HG03175 (cell line): ENCODE results near the gene DGCR6.
"Not testable (repeated sequence)": the region's sequence is repeated elsewhere in the genome, so short reads cannot be mapped to it uniquely, and the experiment has no call there.

ENCODE experiments used
- ATAC-seq: cut with Tn5 transposase; IDR thresholded peaks from one replicate; pipeline ENCODE4 v1.9.1; 2021; ENCODE audit warnings: mild to moderate bottlenecking, moderate library complexity; ENCODE audit not compliant: unreplicated experiment

Gene DGCR6

DNA sequence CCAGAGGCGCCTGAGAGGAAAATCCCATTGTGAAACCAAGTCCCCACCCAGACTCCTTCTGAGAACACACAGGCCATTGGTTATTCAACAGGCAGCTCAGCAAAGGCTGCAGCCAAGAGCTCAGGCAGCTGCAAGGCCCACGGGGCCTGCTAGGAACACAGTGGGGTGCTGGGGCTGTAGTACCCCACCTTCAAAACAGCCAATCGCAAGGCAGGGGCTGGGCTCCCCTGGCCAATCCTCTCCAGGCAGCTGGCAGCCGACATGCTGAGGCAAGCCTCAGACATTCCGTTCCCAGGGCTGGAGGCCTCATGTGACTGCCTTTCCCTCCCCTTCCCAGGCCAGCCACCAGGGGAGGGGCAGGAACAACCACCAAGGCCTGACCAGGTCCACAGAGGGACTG, 23.3 kb downstream of the DGCR6 start:
- no peak for ATAC-seq

DNA sequence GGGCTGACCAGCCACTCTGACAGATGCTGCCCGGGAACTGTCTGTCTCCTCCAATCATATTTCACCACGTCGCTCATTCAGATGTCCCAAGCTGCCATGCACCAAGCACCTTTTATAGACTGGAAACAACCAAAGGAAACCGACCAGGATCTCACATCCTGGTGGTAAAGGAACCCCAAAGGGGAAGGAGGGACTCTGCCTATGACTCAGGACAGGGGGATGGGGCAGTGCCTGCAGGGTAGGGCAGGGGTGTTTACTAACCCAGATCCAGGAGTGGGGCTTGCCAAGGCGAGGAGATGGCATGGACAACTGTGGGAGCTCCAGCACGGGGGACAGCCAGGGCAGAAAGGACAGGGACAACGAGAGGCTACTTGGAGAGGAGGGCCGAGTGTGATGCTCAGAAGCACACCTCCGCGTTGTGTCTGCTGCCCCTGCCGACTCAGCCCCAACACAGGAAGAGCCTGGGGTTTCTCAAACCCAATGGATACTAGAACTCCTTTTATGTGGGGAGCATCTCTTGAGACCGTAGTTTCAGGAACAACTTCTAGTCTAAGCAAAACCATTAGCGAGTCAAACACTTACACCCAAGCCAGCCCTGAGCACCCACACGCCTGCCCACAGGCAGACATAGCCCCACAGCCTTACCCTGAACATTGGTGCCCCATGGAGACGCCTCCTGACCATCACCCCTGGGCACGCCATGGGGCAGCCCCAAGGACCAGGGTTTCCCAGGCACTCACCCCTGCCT, 26.0 kb downstream of the DGCR6 start:
- ATAC-seq: no peak

DNA sequence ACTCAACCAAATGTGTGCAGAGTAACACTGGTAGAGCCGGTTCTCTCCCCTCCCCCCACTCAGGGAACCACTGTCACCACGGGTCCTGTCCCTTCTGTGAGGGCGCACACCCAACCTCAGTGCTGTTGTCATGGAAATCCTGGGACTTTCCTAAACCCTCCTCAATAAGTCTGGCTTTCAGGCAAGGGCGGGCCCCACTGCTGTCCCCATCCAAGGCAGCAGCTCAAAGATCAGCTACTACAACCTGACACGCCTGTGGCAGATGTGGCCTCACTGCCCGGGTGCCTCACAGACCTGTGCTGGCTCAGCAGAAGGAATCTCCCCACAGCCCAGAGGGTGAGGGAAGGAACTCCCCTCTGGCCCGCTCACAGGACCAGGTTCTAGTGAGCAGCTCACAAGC, 27.8 kb downstream of the DGCR6 start:
- no peak for ATAC-seq

DNA sequence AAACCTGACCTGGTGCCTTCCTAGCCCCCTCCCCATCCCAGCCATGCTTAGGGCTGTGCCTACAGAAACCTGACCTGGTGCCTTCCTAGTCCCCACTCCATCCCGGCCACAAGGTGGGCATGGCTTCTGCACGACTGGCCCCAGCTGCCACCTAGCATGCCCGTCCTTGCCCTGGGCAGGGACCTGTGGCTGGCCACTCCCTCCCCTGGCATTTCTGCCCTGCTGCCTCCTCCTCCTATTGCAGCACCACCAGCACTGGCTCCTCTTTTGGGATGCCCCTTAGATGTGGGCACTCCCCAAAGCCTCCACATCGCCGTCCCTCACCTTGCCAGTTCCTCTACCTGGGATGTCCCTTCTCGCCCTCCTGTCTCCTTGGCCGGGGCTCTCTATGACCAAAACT, 28.6 kb downstream of the DGCR6 start:
- not testable (repeated sequence) for ATAC-seq

DNA sequence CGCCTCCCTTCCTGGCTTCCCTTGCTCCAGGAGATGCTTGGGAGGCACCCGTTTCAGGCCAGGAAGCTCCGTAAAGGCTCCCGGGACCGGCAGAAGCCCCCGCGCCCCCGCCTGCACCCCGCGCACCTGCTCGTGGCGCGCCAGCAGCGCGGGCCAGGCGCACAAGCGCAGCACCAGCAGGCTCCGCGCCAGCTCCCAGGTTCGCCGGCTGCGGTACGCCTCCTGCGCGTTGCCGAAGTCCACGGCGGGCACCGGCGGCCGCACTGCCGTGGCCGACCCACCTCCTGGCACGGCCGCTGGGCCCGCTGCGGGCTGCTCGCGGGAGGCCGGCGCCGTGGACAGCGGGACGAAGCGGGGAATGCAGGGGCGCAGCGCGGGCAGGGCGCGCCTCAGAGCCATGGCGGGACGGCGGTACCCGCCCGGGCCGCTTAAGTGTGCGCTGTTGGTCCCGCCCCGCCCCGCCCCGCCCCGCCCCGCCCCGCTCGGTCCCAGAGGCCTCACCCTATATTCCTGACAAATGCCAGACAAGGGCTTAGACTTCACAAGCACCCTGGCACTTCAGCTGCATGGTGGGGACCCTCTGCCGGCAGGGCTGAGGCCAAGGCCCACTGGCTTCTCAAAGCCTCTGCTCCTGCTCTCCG, 29.9 kb downstream of the DGCR6 start, which contains the start of gene PRODH:
PRODH (minus strand) TSS at position 405 of the 641 bp plus-strand sequence; CDS start at position 399, 6 bp downstream.
- no peak for ATAC-seq

DNA sequence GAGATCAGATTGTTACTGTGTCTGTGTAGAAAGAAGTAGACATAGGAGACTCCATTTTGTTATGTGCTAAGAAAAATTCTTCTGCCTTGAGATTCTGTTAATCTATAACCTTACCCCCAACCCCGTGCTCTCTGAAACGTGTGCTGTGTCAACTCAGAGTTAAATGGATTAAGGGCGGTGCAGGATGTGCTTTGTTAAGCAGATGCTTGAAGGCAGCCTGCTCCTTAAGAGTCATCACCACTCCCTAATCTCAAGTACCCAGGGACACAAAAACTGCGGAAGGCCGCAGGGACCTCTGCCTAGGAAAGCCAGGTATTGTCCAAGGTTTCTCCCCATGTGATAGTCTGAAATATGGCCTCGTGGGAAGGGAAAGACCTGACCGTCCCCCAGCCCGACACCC, 32.6 kb downstream of the DGCR6 start:
- ATAC-seq: not testable (repeated sequence)

DNA sequence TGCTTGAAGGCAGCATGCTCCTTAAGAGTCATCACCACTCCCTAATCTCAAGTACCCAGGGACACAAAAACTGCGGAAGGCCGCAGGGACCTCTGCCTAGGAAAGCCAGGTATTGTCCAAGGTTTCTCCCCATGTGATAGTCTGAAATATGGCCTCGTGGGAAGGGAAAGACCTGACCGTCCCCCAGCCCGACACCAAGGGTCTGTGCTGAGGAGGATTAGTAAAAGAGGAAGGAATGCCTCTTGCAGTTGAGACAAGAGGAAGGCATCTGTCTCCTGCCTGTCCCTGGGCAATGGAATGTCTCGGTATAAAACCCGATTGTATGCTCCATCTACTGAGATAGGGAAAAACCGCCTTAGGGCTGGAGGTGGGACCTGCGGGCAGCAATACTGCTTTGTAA, 41.0 kb downstream of the DGCR6 start:
- not testable (repeated sequence) for ATAC-seq

DNA sequence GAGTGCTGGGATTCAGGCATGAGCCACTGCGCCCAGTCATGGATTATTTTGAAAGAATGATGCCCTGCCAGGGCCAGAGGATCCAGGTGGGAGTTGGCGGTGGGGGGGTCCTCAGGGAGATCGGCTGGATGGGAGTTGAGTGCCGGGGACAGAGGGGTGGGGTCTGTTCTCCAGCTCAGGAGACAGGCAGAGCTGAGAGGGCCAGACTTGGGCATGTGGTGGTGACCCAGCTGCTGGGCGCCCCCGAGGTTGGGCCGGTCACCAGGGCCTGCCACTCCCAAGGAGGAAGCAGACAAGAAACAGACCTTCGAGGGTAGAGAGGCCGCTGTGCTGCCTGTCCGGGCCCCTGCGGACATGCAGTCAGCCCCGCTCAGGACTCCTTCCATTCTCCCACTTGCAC, 41.8 kb downstream of the DGCR6 start:
- no peak for ATAC-seq

DNA sequence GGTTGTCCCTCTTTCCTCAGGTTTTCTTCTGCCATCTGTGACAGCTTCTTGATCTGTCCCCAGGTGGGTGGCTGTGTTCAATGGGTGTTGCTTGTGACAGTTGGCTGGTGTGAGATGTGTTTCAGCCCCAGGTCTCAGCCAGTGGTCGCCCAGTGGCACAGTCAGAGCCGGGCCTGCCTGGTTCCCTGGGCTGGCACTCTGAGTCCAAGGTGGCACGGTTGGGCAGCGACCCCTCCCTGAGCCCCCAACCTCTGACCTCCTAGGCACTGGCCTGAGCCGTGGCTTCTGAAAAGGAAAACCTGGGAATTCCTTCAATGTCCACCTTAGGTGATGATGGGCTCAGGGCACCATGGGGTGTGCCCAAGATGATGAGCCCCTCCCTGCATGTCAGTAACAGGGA, 44.0 kb downstream of the DGCR6 start:
- ATAC-seq: no peak

DNA sequence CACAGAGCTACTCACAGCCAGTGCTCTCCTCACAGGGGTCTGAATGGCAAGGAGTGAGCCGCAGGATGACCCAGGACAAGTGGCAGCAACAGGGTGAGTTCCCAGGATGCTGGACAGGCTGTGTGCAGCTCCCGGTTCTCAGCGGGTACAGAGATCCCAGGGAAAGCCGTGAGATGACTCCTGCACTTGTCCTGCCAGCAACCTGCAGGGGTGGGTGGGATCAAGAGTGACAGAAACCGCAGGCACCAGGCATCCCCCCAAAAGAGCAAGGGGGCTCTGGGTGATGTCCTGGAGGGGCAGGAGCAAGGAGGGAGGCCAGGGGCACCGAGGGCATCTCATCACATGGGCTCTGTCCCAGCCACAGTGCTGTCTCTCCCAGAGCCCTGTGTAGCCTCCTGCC, 45.9 kb downstream of the DGCR6 start:
- no peak for ATAC-seq

DNA sequence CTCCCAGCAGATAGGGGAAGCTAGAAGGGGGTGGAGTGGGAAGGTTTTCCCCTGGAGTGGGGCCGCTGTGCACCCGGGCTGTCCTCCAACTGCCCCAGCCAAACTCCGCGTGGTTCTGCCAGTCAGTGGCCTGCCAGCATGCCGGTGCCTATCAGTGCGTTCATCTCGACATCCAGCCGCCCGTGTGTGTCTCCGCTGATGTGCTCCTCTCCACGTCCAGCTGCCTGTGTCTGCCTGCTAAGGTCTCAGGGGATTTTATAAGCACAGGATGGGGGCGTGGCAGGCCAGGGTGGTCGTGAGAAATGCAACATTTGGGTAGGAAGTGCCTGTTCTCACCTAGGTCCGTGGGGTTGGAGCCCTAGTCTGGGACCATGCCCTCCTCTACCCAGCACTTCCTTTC, 47.0 kb downstream of the DGCR6 start:
- not testable (repeated sequence) for ATAC-seq

DNA sequence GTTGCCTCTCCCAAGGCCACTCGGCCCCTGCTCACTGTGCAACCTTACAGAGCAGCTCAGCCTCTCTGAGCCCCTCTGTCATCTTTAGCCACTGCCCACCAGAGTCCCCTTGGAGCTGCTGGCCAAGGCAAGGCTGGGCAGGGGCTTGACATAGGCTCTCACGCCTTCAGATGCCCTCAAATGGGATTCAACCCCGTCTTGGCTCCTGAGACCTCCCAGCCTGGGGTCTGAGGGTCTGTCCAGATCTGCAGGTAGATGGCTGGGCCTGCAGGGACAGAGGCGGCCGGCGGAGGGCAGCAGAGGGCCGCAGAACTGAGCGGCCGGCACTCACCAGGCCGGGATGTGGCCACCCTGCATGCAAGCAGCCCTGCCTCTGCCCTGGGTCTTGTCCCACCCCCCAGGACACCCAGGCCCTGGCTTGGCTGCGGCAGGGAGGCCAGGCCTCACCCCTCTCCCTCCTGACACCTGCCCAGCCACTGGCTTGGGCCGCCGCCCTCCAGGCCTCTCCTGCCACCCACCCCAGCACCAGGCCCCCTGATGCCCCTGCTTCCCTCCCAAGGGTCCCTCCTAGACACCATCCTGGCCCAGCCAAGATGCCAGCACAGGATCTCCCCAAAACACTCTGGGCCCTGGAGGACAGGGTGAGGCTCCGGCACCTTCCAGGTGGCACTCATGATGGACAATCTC, 48.3 kb downstream of the DGCR6 start:
- not testable (repeated sequence) for ATAC-seq

DNA sequence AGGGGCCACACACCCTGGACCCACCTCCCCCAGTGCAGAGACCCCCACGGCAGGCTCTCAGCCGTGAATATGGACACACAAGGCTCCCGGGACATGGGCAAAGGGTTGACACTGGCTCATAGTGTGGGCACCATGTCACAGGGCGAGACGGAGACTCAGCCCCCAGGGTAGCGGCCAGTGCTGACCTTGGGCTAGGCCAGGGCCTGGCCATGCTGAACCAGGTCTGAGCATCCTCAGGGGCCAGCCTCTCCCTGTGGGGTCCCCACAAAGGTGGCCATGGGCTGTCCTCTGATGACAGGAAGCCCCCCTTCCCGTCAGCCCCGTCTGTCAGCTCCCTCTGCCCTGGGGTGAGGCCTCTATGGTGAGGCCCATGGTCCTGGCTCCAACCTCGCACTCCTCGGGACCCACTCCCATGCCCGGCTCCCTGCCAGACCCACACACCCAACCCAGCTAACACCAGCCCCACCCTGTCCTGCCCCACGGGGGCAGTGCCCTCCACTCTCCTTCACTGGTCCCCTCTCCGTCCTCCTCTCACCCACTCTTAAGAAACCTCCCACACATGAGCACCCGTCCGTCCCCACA, 49.0 kb downstream of the DGCR6 start:
- ATAC-seq: no peak

DNA sequence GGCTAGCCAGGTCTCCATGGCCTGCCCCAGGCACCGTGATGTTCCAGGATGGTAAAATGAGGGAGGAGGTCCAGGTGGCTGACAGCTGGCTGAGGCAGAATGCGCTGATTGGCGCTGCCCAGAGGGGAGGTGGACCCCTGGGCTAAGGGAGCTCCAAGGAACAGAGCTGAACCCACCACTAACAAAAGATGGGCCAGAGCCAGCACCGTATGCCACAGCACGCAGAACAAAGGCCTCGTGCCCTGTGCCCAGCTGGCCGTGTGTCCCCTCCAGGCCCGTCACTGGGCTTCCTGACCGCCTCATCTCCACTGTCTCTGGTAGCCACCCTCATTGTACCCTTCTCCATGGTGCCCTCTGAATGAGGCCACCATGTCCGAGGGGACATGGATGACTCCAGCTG, 49.6 kb downstream of the DGCR6 start:
- ATAC-seq: no peak

DNA sequence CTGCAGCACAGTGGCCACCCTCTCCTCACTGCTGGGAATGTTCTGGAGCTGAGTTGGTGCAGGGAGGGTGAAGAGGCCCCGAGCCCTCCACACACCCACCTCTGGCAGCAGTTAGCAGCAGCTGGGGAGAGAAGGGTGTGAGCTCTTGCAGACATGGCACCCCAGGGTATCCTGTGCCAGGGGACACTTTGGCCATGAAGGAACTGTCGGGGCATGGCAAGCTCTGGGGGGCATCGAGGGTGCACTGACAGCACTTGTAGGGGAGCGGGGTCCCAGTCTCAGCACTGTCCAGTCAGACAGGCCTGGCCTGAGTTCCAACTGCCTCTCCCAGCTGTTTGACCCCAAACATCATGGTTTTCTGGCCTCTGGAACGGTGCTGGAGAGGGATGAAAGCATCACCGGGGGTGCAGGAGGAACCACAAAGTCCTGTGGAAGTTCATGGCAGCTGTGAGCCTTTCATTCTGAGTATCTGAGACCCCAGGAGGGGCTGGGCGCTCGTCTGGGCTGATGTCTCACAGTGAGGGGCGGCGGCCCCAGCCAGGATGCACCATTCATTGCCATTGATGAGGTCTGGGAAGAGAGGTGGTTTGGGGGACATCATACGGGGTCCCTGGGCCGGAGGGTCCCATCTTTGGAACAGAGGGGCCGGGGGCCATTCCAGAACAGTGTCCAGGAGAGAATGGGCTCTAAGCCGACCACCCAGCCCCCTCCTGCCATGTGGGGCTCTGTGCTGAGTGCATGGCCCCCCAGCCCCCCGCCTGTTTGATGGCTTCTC, 50.2 kb downstream of the DGCR6 start:
- not testable (repeated sequence) for ATAC-seq

DNA sequence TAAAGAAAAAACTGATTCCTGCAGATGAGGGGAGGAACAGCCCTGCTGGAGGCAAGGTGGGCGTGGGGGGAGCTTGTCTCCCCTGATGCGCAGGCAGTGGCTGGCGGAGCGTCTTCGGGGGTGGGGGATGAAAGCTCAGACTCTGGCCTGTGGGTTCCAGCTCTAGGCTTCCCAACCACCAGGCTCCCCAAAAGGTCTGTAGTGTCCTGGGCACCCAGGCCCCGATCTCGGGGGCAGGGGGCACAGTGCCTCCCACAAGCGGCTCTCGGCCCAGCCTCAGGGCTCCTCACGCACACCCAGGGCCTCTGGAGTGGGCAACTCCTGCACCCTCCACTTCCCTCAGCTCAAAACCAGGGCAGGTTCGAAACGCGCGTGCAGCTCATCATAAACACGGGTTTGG, 50.8 kb downstream of the DGCR6 start:
- ATAC-seq: not testable (repeated sequence)

DNA sequence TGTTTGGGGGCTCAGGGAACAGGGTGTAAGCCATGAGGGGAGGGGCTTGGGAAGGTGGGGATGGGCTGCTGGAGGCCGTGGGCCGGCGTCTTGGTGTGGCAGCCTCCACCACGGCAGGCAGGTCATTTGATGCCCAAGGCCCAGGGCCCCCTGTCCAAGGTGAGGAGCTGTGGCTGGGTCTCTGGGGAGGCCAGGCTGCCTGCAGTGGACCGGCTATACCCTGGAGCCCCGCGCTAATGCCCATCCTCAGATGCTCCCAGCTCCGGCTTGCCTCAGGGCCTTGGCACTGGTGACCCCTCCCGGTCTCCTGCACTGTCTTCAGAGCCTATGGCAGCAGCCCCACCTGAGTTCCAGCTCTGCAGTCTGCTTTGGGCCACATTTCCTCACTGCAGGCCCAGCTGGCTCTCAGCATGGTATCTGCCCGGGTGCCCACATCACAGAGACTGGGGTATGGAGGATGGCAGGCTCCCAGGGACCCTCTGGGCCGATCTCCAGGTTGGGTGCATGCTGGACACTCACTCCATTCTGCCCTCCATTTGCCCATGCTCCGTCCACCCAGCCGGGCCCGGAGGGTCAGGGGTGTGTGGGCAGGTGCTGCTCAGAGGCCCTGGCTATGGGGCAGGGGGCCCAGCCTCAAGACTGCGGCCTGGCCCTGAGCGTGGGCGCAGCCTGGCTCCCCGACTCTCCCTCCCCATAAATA, 51.7 kb downstream of the DGCR6 start:
- ATAC-seq: not testable (repeated sequence)

DNA sequence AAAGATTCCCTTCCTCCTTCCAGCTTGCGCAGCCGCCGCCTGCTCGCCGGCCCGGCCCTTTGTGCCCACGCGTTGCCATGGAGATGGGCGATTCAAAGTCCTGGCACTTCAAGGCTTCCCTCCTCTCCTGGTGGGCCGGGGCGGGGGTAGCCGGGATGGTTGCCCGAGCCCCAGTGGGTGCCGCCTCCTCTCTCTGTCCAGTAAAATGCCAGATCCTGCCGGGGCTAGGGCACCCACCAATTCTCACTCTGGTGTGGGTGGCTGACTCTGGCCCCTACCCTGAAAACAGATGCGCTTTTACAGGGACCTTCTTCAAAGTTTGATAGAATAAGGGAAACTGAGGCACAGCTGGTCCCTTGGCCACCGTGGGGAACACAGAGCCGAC, 52.2 kb downstream of the DGCR6 start:
- ATAC-seq: not testable (repeated sequence)

DNA sequence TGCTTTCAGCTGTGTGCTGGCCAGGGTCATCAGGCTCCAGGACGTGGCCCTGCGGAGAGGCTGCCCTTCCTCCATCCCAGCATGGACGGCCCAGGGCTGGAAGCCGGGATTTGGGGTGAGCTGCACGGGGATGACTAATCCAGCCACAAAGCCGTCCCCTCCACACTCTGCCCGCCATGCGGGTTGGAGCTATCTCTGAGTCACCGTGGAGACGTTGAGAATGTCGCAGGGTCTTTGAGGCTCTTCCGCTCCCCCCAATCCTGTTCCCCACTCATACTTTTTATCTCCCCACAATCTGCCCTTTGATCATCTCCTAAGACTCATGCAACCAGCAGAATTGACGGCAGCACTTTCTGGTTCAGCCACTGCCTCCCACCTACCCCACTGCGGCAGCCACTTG, 52.6 kb downstream of the DGCR6 start:
- ATAC-seq: not testable (repeated sequence)

DNA sequence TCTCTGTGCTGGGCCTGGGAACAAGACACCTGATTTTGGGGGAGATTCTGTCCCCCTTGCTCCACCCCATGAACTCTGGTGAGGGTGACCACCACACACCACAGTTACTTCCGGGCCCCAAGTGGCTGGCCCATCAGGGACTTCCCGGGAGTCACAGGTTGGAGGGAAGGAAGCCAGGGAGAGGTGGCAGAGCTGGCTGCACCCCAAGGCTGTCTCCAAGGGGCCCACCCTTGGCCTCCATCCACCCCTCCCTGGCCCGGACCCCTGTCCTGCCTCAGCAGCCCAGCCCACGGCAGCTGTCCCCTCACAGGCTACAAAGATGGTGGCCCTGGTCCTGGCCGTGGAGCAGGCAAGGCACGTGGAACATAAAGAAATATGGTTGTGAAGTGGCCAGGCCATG, 53.1 kb downstream of the DGCR6 start:
- not testable (repeated sequence) for ATAC-seq
